Activated CD8-positive, alpha-beta T cell treated with anti-CD3 and anti-CD28 coated beads for 36 hours (primary cell): ENCODE measurements around the gene NHS. TPM values are rescaled to one million over a fixed set of nuclear protein-coding genes. Genes with fewer than 3 reads are reported as not detected.

Experiments used
- ATAC-seq: fragments of 200-7000 bp; cut with Tn5 transposase; one replicate; pipeline ENCODE4 v1.10.0; 2021; ENCODE audit warnings: mild to moderate bottlenecking, moderate library complexity
- CTCF ChIA-PET: fragments of 350-600 bp; sonication (Branson Sonifier 250); formaldehyde crosslinking; loops from one replicate; lab custom pipeline; 2021; ENCODE audit warnings: antibody characterized with exemption; lab: Charles Lee
- POLR2A ChIA-PET: fragments of 350-600 bp; sonication (Branson Sonifier 250); formaldehyde crosslinking; loops from one replicate; lab custom pipeline; 2021; ENCODE audit warnings: antibody characterized with exemption; lab: Charles Lee
- DNase-seq: peaks from one replicate; pipeline ENCODE4 v3.0.0-alpha.2; 2020
- H3K27ac Mint-ChIP-seq: one replicate; pipeline ENCODE4 v1.8.0; 2021; ENCODE audit warnings: mild to moderate bottlenecking, mixed read lengths
- H3K27me3 Mint-ChIP-seq: one replicate; pipeline ENCODE4 v1.8.0; 2021; ENCODE audit warnings: mixed read lengths
- H3K36me3 Mint-ChIP-seq: one replicate; pipeline ENCODE4 v1.8.0; 2021; ENCODE audit warnings: low read depth, mixed read lengths
- H3K4me1 Mint-ChIP-seq: one replicate; pipeline ENCODE4 v1.8.0; 2021; ENCODE audit warnings: low read depth, mixed read lengths
- H3K4me3 Mint-ChIP-seq: one replicate; pipeline ENCODE4 v1.8.0; 2021; ENCODE audit warnings: mild to moderate bottlenecking, moderate library complexity, mixed read lengths
- H3K9me3 Mint-ChIP-seq: one replicate; pipeline ENCODE4 v1.8.0; 2021; ENCODE audit warnings: mixed read lengths
- intact Hi-C: fragments of 100-400 bp; cut with micrococcal nuclease; formaldehyde crosslinking; loops from one replicate; pipeline ENCODE4 v1.10.0; 2022
- total RNA-seq, 2 experiments: library from RNA; stranded (reverse); gene quantifications; one replicate each; pipeline ENCODE4 v1.2.3, GENCODE V29; 2021
- TF ChIP-seq, protein P1 (sequence below): fragments of 200-600 bp; IDR thresholded peaks from one replicate; pipeline ENCODE4 v1.8.0; 2022; ENCODE audit warnings: antibody characterized with exemption, mild to moderate bottlenecking

NHS gene
- total RNA-seq, 2 experiments from 2014 or later = 6.9 to 7.3 TPM

DNA sequence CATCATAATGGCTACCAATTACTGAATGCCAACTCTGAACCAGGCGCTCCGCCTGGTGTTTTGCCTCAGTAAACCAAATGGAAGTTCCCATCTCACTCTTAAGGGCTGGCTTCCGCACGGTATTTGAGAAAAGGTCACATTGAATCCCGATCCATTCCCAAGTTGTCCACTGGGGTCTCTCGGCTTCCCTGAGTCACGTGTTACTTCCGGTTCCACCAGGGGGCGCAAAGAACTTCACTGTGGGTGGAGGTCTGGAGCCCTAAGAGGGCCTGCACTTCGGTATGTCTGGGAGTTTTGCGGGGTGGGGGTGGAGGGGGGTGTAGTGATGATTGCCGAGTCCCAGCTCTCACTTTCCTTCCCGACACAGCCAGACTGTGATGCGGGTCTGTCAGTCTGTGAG is 13.4 kb upstream of the NHS start:
- CTCF ChIA-PET = no interaction called here
- no peaks in the 10 kb centered on the region for H3K4me1 Mint-ChIP-seq
- POLR2A ChIA-PET = no interaction called here
- intact Hi-C loops = no loop called here
- no peak overlapping the region for H3K27ac Mint-ChIP-seq
- DNase-seq = no peak
- TF ChIP-seq, protein P1, sequence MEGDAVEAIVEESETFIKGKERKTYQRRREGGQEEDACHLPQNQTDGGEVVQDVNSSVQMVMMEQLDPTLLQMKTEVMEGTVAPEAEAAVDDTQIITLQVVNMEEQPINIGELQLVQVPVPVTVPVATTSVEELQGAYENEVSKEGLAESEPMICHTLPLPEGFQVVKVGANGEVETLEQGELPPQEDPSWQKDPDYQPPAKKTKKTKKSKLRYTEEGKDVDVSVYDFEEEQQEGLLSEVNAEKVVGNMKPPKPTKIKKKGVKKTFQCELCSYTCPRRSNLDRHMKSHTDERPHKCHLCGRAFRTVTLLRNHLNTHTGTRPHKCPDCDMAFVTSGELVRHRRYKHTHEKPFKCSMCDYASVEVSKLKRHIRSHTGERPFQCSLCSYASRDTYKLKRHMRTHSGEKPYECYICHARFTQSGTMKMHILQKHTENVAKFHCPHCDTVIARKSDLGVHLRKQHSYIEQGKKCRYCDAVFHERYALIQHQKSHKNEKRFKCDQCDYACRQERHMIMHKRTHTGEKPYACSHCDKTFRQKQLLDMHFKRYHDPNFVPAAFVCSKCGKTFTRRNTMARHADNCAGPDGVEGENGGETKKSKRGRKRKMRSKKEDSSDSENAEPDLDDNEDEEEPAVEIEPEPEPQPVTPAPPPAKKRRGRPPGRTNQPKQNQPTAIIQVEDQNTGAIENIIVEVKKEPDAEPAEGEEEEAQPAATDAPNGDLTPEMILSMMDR = no peak
- H3K36me3 Mint-ChIP-seq = no peaks in the 10 kb centered on the region
- no peaks in the 10 kb centered on the region for H3K9me3 Mint-ChIP-seq
- no peak for ATAC-seq
- H3K27me3 Mint-ChIP-seq = peaks cover 5% of the 10 kb centered on the region
- H3K4me3 Mint-ChIP-seq = no peak overlapping the region

DNA sequence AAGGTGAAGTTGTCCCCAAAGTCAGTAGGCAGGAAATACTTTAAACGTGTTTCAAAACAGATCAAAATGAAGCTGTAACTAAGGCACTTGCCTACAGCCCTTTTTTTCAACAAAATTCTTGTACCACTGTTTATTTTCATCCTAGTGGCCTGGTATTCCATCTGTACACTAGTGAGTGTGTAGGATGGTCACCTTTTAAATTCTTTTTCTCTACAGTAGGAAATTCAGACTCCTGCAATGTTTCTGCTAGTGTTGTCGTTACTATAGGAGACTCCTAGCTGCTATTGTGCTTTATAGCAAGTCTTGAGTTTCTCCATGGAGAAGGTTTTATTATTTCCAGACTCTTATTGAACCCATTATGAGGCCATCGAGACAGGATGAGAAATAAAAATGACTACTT is 7.0 kb upstream of the NHS start:
- no peak overlapping the region for H3K27ac Mint-ChIP-seq
- ChIA-PET CTCF (interaction anchor here (0.8 kb wide), 1 partner anchor 125 kb away, joined by 4 read pairs; no protein-coding TSS in a partner anchor), POLR2A (no interaction called here)
- TF ChIP-seq, protein P1 = no peak
- ATAC-seq (no peak), DNase-seq (no peak)
- H3K4me3 Mint-ChIP-seq = no peak overlapping the region
- no peaks in the 10 kb centered on the region for H3K9me3 Mint-ChIP-seq
- no peaks in the 10 kb centered on the region for H3K36me3 Mint-ChIP-seq
- no peaks in the 10 kb centered on the region for H3K4me1 Mint-ChIP-seq
- peaks cover 13% of the 10 kb centered on the region for H3K27me3 Mint-ChIP-seq
- intact Hi-C loops = no loop called here

DNA sequence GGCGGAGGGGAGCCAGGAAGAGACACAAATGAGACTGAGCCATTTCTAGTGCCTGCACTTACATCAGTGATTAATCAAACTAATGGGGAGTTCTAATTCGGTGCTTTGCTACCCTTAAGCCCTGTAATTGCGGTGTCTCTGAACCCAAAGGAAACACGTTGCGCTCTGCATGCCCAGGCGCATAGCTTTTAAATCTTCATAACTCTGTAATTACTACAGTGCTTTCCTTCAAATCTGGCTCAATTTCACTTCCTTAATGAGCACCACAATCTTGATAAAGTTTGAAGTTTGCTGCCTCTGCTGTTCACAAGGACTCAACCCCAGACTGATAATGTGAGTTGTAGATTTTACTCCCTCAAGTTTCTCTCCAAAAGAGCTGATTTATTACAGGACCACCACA is 5.7 kb upstream of the NHS start:
- intact Hi-C loops = no loop called here
- ATAC-seq (no peak), DNase-seq (no peak)
- Mint-ChIP-seq H3K27me3 (peaks cover 18% of the 10 kb centered on the region), H3K27ac (no peak overlapping the region), H3K36me3 (no peaks in the 10 kb centered on the region), H3K4me1 (no peaks in the 10 kb centered on the region), H3K9me3 (no peaks in the 10 kb centered on the region), H3K4me3 (no peak overlapping the region)
- TF ChIP-seq, protein P1 = no peak
- POLR2A ChIA-PET = no interaction called here
- CTCF ChIA-PET = no interaction called here

DNA sequence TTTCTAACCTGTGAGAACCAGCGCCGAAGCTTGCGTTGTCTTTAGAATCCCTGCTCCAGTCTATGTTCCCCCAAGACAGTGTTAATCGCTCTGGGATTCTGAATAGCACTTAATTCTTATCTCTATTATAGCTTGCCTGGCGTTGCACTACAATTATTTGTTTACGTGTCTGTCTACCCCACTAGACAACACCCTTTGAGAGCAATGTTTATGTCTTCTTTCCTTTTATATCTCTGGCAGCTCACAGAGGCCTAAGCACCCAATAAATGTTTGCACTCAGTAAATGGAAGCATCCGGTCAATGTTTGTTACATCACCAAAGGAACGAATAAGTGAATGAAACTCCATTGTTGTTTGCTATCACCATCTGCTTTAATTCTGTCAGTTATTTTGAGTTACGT is 4.8 kb upstream of the NHS start:
- DNase-seq (no peak), ATAC-seq (no peak)
- ChIA-PET CTCF (no interaction called here), POLR2A (no interaction called here)
- Mint-ChIP-seq H3K4me1 (no peaks in the 10 kb centered on the region), H3K27ac (no peak overlapping the region), H3K9me3 (no peaks in the 10 kb centered on the region), H3K4me3 (no peak overlapping the region), H3K36me3 (no peaks in the 10 kb centered on the region), H3K27me3 (peaks cover 23% of the 10 kb centered on the region)
- intact Hi-C loops = no loop called here
- TF ChIP-seq, protein P1 = no peak

DNA sequence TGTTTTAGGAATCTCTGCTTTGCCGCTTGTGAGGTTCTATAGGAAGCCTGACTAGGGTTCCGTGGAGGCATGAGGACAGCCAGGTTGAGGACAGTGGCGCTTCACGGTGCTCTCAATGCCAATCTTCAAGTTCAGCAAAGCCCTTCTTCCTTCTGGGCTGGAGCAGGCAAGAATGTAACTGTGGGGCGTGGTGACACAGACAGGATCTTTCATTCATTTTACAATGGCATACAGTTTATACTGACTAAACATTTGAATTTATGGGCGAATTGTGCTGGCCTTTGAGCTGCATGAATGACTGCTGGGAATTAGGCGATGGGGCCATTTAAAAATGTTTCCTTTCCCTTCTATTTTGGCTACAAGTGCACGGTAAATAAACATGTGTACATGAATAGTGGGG is 2.9 kb upstream of the NHS start:
- Mint-ChIP-seq H3K36me3 (no peaks in the 10 kb centered on the region), H3K4me3 (no peak overlapping the region), H3K27ac (no peak overlapping the region), H3K27me3 (peaks cover 22% of the 10 kb centered on the region), H3K4me1 (no peaks in the 10 kb centered on the region), H3K9me3 (no peaks in the 10 kb centered on the region)
- intact Hi-C loops = no loop called here
- TF ChIP-seq, protein P1 = no peak
- CTCF ChIA-PET = no interaction called here
- POLR2A ChIA-PET = no interaction called here
- DNase-seq = no peak
- no peak for ATAC-seq
